IMR-90 (cell line): ENCODE data around the gene DUS4L. TPM values are rescaled to one million over a fixed set of nuclear protein-coding genes. Genes with fewer than 3 reads are reported as not detected.

Experiments used
- ATAC-seq: fragments of 200-7000 bp; cut with Tn5 transposase; 2 replicates; pipeline ENCODE4 v1.9.1; 2020; ENCODE audit warnings: low read depth, mild to moderate bottlenecking, moderate library complexity
- BruUV-seq: library from RNA; stranded (reverse); fragments of 400-500 nt; replicated peaks from 2 replicates; lab custom pipeline; 2021; lab: Mats Ljungman, UMichigan
- CTCF ChIA-PET: fragments of 300-600 bp; formaldehyde crosslinking; extraction: SDS; loops from one replicate; lab custom pipeline; 2021; ENCODE audit warnings: antibody characterized with exemption; lab: Yijun Ruan, JAX
- POLR2A ChIA-PET: fragments of 300-600 bp; sonication (Branson Sonifier 250); formaldehyde crosslinking; loops from one replicate; lab custom pipeline; 2022; ENCODE audit warnings: antibody characterized with exemption; ENCODE audit not compliant: unreplicated experiment; lab: Charles Lee
- DNase-seq: peaks from one replicate; pipeline ENCODE4 v3.0.0; 2013
- H2AFZ ChIP-seq: replicated peaks from 2 replicates; pipeline ENCODE3; 2013; ENCODE audit warnings: low read length, mild to moderate bottlenecking; ENCODE audit not compliant: poor library complexity
- H2AK5ac ChIP-seq: 2 replicates; pipeline ENCODE4 v1.6.1; 2013; ENCODE audit warnings: low read depth, low read length, inconsistent platforms
- H2AK9ac ChIP-seq: replicated peaks from 2 replicates; pipeline ENCODE3; 2013; ENCODE audit warnings: mild to moderate bottlenecking, low read depth, low read length, moderate library complexity; ENCODE audit not compliant: poor library complexity
- H2BK120ac ChIP-seq: 2 replicates; pipeline ENCODE4 v1.6.1; 2013; ENCODE audit warnings: low read depth, low read length, inconsistent platforms
- H2BK15ac ChIP-seq: 3 replicates; pipeline ENCODE4 v1.6.1; 2013; ENCODE audit warnings: low read depth, low read length, inconsistent platforms
- H2BK20ac ChIP-seq: 2 replicates; pipeline ENCODE4 v1.6.1; 2013; ENCODE audit warnings: low read depth, mild to moderate bottlenecking, inconsistent platforms, low read length, moderate library complexity
- H2BK5ac ChIP-seq: 2 replicates; pipeline ENCODE4 v1.6.1; 2013; ENCODE audit warnings: mild to moderate bottlenecking, low read depth, low read length, inconsistent platforms; ENCODE audit not compliant: poor library complexity, severe bottlenecking
- H3K14ac ChIP-seq: replicated peaks from 2 replicates; pipeline ENCODE4 v1.6.1; 2013; ENCODE audit warnings: low read depth, low read length, inconsistent platforms
- H3K18ac ChIP-seq: 2 replicates; pipeline ENCODE4 v1.6.1; 2013; ENCODE audit warnings: low read depth, low read length, control low read depth
- H3K23ac ChIP-seq: 2 replicates; pipeline ENCODE4 v1.6.1; 2013; ENCODE audit warnings: low read depth, low read length, inconsistent platforms
- H3K27ac ChIP-seq: 2 replicates; pipeline ENCODE4 v1.5.1; 2013; ENCODE audit warnings: mild to moderate bottlenecking, control low read depth, low read length; ENCODE audit not compliant: insufficient read depth
- H3K27me3 ChIP-seq: 2 replicates; pipeline ENCODE4 v1.6.1; 2013; ENCODE audit warnings: low read length; ENCODE audit not compliant: control insufficient read depth, insufficient read depth
- H3K36me3 ChIP-seq: 2 replicates; pipeline ENCODE4 v1.6.1; 2013; ENCODE audit warnings: low read length, mixed read lengths; ENCODE audit not compliant: control insufficient read depth, insufficient read depth
- H3K4ac ChIP-seq: 2 replicates; pipeline ENCODE4 v1.6.1; 2013; ENCODE audit warnings: low read depth, low read length, inconsistent platforms
- H3K4me1 ChIP-seq: 2 replicates; pipeline ENCODE4 v1.6.1; 2013; ENCODE audit warnings: low read length, mixed read lengths; ENCODE audit not compliant: control insufficient read depth, insufficient read depth
- H3K4me2 ChIP-seq: 2 replicates; pipeline ENCODE4 v1.6.1; 2013; ENCODE audit warnings: low read depth, mild to moderate bottlenecking, control low read depth, low read length, moderate library complexity
- H3K4me3 ChIP-seq: 2 replicates; pipeline ENCODE4 v1.5.1; 2013; ENCODE audit warnings: low read depth, mild to moderate bottlenecking, control low read depth, low read length, moderate library complexity; ENCODE audit not compliant: insufficient read depth
- H3K56ac ChIP-seq: 2 replicates; pipeline ENCODE4 v1.6.1; 2013; ENCODE audit warnings: low read length, inconsistent platforms; ENCODE audit not compliant: insufficient read depth; ENCODE audit errors: extremely low read depth
- H3K79me1 ChIP-seq, 2 experiments: 2 replicates each; pipeline ENCODE4 v1.6.1; 2013; ENCODE audit warnings: low read length in 2 of 2, inconsistent platforms in 1 of 2, low read depth in 1 of 2
- H3K9ac ChIP-seq: 2 replicates; pipeline ENCODE4 v1.6.1; 2013; ENCODE audit warnings: low read depth, low read length, control low read depth
- H3K9me1 ChIP-seq: 2 replicates; pipeline ENCODE4 v1.6.1; 2013; ENCODE audit warnings: low read length, inconsistent platforms; ENCODE audit not compliant: insufficient read depth
- H3K9me3 ChIP-seq: 2 replicates; pipeline ENCODE4 v1.6.1; 2013; ENCODE audit warnings: low read length; ENCODE audit not compliant: control insufficient read depth, insufficient read depth
- H4K20me1 ChIP-seq: 2 replicates; pipeline ENCODE4 v1.6.1; 2013; ENCODE audit warnings: low read length, inconsistent platforms; ENCODE audit not compliant: insufficient read depth
- H4K5ac ChIP-seq: 2 replicates; pipeline ENCODE4 v1.6.1; 2013; ENCODE audit warnings: mild to moderate bottlenecking, low read depth, low read length, control low read depth
- H4K8ac ChIP-seq, 2 experiments: 2 replicates each; pipeline ENCODE4 v1.6.1; 2013; ENCODE audit warnings: low read depth in 2 of 2, low read length in 2 of 2, control low read depth in 1 of 2, inconsistent platforms in 1 of 2
- H4K91ac ChIP-seq: 2 replicates; pipeline ENCODE4 v1.6.1; 2013; ENCODE audit warnings: low read depth, low read length, inconsistent platforms; ENCODE audit not compliant: insufficient read depth
- BHLHE40 ChIP-seq: fragments of 150-350 bp; IDR thresholded peaks from 2 replicates; pipeline ENCODE4 v1.6.1; 2016; ENCODE audit warnings: mild to moderate bottlenecking, low read depth, low read length
- CEBPB ChIP-seq: IDR thresholded peaks from 2 replicates; pipeline ENCODE4 v1.6.1; 2012; ENCODE audit warnings: low read depth, low read length, improper control_type of control experiment
- CHD1 ChIP-seq: IDR thresholded peaks from 2 replicates; pipeline ENCODE4 v1.6.1; 2012; ENCODE audit warnings: low read depth, low read length, improper control_type of control experiment
- CTCF ChIP-seq: conservative IDR thresholded peaks from 2 replicates; pipeline ENCODE4 v1.5.1; 2012; ENCODE audit warnings: mild to moderate bottlenecking, low read depth, low read length, improper control_type of control experiment
- FOS ChIP-seq: fragments of 150-350 bp; IDR thresholded peaks from 2 replicates; pipeline ENCODE4 v1.6.1; 2016; ENCODE audit warnings: low read depth, low read length
- MAFK ChIP-seq: IDR thresholded peaks from 2 replicates; pipeline ENCODE4 v1.6.1; 2012; ENCODE audit warnings: low read depth, low read length, improper control_type of control experiment
- MAZ ChIP-seq: IDR thresholded peaks from 2 replicates; pipeline ENCODE4 v1.6.1; 2012; ENCODE audit warnings: low read depth, mild to moderate bottlenecking, low read length, improper control_type of control experiment, moderate library complexity, borderline replicate concordance
- MXI1 ChIP-seq: IDR thresholded peaks from 2 replicates; pipeline ENCODE4 v1.6.1; 2012; ENCODE audit warnings: low read depth, mild to moderate bottlenecking, low read length, moderate library complexity, borderline replicate concordance
- NFE2L2 ChIP-seq: fragments of 150-350 bp; IDR thresholded peaks from 2 replicates; pipeline ENCODE4 v1.6.1; 2016; ENCODE audit warnings: low read depth, mild to moderate bottlenecking, low read length
- RAD21 ChIP-seq: IDR thresholded peaks from 2 replicates; pipeline ENCODE4 v1.6.1; 2012; ENCODE audit warnings: low read length, improper control_type of control experiment
- RCOR1 ChIP-seq: IDR thresholded peaks from 2 replicates; pipeline ENCODE4 v1.6.1; 2012; ENCODE audit warnings: mild to moderate bottlenecking, low read length, improper control_type of control experiment; ENCODE audit not compliant: insufficient replicate concordance
- SMC3 ChIP-seq: fragments of 150-350 bp; IDR thresholded peaks from 2 replicates; pipeline ENCODE4 v1.6.1; 2016; ENCODE audit warnings: low read depth, mild to moderate bottlenecking, antibody characterized with exemption, low read length, moderate library complexity
- USF2 ChIP-seq: fragments of 150-350 bp; IDR thresholded peaks from 2 replicates; pipeline ENCODE4 v1.6.1; 2017; ENCODE audit warnings: mild to moderate bottlenecking, antibody characterized with exemption, low read length, low read depth
- WGBS, 2 experiments: methylation state at CpG; one replicate each; pipeline versions ENCODE4 v1.1.5 to v1.1.7; 2013; ENCODE audit warnings: missing lambda C conversion rate in 2 of 2; ENCODE audit not compliant: insufficient read length in 1 of 2; ENCODE audit errors: extremely low coverage in 2 of 2; 5-methylcytosine and 5-hydroxymethylcytosine counted together
- dilution Hi-C: fragments of 300-500 bp; cut with HindIII; formaldehyde crosslinking; loops from one replicate; pipeline ENCODE4 v1.14.3; 2018; ENCODE audit warnings: low sequenced_read_pairs; ENCODE audit not compliant: unreplicated experiment
- in situ Hi-C: fragments of 300-500 bp; cut with MboI; formaldehyde crosslinking; loops from 3 replicates; pipeline ENCODE4 v1.14.3; 2019; ENCODE audit warnings: low sequenced_read_pairs, inconsistent platforms, mixed read lengths
- intact Hi-C: fragments of 100-400 bp; cut with micrococcal nuclease; formaldehyde crosslinking; loops from 2 replicates; pipeline ENCODE4 v1.10.0; 2022
- polyA plus RNA-seq, 3 experiments: library from polyadenylated mRNA; depleted of rRNA; stranded (reverse); fragments of >200 nt; gene quantifications; 2 replicates each; pipeline ENCODE4 v1.2.3, GENCODE V29; 2012; ENCODE audit warnings: low replicate concordance in 1 of 3
- total RNA-seq: library from RNA; depleted of rRNA; stranded (reverse); fragments of >200 nt; gene quantifications from 2 replicates; pipeline ENCODE4 v1.2.3, GENCODE V29; 2012

Gene DUS4L
- total and polyA plus RNA-seq, 2 of the 4 experiments (the other 2 are of a cell fraction): 4.2 to 6.6 TPM

GRCh38 chr7:107582875-107583274 is 19.1 kb downstream of the DUS4L start:
- no peak overlapping the region for H2BK15ac ChIP-seq
- H2AFZ ChIP-seq: no peak overlapping the region
- no peak overlapping the region for H2AK5ac ChIP-seq
- DNase-seq (no peak), ATAC-seq (no peak)
- no peak overlapping the region for H3K9ac ChIP-seq
- intact Hi-C loops (loop anchor here (5.0 kb wide), 3 partner anchors 121 to 159 kb away; partner anchors contain the start of gene CBLL1), dilution Hi-C loops (no loop called here), in situ Hi-C loops (no loop called here)
- no peaks in the 10 kb centered on the region for H3K27me3 ChIP-seq
- no peak overlapping the region for H3K4ac ChIP-seq
- no peaks in the 10 kb centered on the region for H3K9me3 ChIP-seq
- H4K5ac ChIP-seq: no peak overlapping the region
- no peak overlapping the region for H2AK9ac ChIP-seq
- ChIA-PET POLR2A (no interaction called here), CTCF (interaction anchor here (0.5 kb wide), 1 partner anchor 1869 kb away, joined by 3 read pairs; no protein-coding TSS in a partner anchor)
- H4K91ac ChIP-seq: no peak overlapping the region
- H3K79me1 ChIP-seq: peaks cover 27 to 48% of the 10 kb centered on the region in 2 experiments
- WGBS, 2 experiments: no CpG with 5 or more reads among the region's 2 CpGs
- no peak overlapping the region for H3K18ac ChIP-seq
- H3K4me2 ChIP-seq: no peak overlapping the region; the same call in 1 of the 2 replicates
- no peak for TF ChIP-seq CHD1
- TF ChIP-seq SMC3: no peak
- no peak for TF ChIP-seq RCOR1
- TF ChIP-seq CEBPB: no peak
- TF ChIP-seq MXI1: no peak
- TF ChIP-seq USF2: no peak
- no peak for TF ChIP-seq CTCF
- TF ChIP-seq MAFK: no peak
- TF ChIP-seq RAD21: no peak
- TF ChIP-seq MAZ: no peak
- no peak for TF ChIP-seq FOS
- TF ChIP-seq BHLHE40: no peak
- TF ChIP-seq NFE2L2: no peak
- H3K27ac ChIP-seq: no peak overlapping the region
- H4K8ac ChIP-seq: no peak overlapping the region
- H3K56ac ChIP-seq: no peak overlapping the region
- H2BK5ac ChIP-seq: no peak overlapping the region
- no peaks in the 10 kb centered on the region for H4K20me1 ChIP-seq
- no TSS peak for BruUV-seq
- H2BK20ac ChIP-seq: no peak overlapping the region
- H3K23ac ChIP-seq: no peak overlapping the region
- H3K4me1 ChIP-seq: no peaks in the 10 kb centered on the region
- H2BK120ac ChIP-seq: no peak overlapping the region
- no peak overlapping the region for H3K14ac ChIP-seq
- no peak overlapping the region for H3K4me3 ChIP-seq
- peaks cover 7% of the 10 kb centered on the region; the same call in 1 of the 2 replicates for H3K36me3 ChIP-seq
- no peaks in the 10 kb centered on the region for H3K9me1 ChIP-seq
